HG02981 (cell line): ENCODE measurements around the gene TDRD12.
"Not testable (repeated sequence)": the region's sequence is repeated elsewhere in the genome, so short reads cannot be mapped to it uniquely, and the experiment has no call there.

ENCODE experiments used
- ATAC-seq: cut with Tn5 transposase; IDR thresholded peaks from one replicate; pipeline ENCODE4 v1.9.1; 2021; ENCODE audit warnings: mild to moderate bottlenecking, moderate library complexity; ENCODE audit not compliant: unreplicated experiment

Gene TDRD12

DNA sequence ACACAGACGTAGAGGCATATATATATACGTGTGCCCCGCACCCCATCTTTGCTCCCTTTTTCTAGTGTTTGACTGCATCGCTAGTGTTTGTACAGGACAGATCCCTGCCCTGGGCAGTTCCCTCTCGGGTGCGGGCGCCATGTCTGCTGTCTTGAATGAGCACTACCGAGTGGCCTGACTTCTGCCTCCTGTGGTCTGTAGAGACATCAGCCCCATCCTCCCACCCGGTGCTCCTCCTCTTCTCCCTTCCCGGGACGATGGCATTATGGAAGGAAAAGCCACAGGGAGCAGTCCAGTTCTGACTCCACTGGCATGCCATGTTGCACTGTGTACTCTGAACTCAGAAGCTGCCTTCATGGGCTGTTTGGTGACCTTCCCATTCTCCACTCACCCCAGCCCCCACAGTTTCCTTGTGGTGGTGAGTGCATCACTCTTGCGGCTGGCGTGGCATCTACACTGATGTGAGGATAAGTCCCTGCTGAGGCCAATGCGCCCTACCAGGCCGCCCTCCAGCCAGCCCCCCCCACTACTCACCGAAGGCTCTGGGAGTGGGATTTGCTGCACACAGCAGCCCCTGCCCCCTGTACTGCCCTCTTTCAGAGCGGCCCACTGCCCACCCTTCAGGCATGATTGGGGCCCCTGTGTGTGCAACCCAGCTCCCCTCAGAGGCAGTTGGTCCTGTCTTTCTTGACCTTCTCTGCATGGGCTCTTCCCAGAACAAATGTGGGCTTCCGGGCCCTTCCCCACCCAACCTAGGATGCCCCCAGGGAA is 25.2 kb downstream of the TDRD12 start:
- ATAC-seq, result no peak

GRCh38 chr19:32745594-32746251 is 26.2 kb downstream of the TDRD12 start:
- not testable (repeated sequence) for ATAC-seq

DNA sequence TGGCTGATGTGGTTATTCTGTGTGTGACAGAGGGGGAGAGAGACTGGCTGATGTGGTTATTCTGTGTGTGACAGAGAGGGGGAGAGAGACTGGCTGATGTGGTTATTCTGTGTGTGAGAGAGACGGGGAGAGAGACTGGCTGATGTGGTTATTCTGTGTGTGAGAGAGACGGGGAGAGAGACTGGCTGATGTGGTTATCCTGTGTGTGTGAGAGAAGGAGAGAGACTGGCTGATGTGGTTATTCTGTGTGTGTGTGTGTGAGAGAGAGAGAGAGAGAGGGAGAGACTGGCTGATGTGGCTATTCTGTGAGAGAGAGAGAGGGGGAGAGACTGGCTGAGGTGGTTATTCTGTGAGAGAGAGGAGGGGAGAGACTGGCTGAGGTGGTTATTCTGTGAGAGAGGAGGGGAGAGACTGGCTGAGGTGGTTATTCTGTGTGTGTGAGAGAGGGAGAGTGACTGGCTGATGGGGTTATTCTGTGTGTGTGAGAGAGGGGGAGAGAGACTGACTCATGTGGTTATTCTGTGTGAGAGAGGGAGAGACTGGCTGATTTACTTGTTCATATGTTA is 27.1 kb downstream of the TDRD12 start:
- not testable (repeated sequence) for ATAC-seq

- ATAC-seq, result no peak
These were observed 28.9 kb downstream of the TDRD12 start for GRCh38 chr19:32748497-32748896.

DNA sequence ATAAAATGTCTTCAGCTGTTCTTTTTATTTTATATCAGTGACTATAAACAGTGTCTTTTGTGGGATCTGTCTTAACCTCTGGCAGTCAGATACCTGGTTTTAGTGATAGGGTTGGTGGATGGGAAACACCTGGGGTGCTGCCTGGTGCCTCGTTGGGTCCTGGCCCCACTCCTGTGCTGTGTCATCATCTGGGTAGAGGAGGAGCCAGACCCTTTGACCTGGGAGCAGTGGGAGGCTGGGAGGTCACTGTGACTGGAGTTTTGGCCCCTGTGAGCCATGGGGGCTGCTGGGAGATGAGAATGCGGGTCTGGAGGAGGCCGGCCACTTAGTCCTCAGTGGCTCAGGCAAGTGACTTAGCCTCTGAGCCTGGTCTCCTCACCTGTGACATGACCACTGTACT is 29.4 kb downstream of the TDRD12 start:
- ATAC-seq, result no peak

DNA sequence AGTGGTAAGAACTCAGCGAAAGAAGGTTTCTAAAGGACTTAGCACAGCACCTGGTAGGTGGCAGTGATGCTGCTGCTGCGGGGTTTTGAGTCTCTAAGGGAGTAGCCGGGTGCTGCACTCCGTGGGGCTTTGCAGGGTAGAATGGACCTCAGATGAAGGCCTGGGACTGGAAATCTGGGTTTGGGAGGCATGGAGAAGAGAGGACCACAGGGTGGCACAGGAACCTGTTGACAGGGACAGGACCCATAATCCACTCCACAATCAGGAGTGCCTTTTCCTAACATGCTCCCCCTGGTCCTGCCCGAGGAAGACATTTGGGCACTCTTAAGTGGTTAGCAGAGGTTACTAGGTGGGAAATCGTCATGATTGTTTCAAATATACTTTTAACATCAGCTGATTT is 29.8 kb downstream of the TDRD12 start:
- no peak for ATAC-seq

- no peak for ATAC-seq
These were observed 31.0 kb downstream of the TDRD12 start for GRCh38 chr19:32750441-32751055.

- ATAC-seq, result no peak
These were observed 31.5 kb downstream of the TDRD12 start for GRCh38 chr19:32751066-32751465.

DNA sequence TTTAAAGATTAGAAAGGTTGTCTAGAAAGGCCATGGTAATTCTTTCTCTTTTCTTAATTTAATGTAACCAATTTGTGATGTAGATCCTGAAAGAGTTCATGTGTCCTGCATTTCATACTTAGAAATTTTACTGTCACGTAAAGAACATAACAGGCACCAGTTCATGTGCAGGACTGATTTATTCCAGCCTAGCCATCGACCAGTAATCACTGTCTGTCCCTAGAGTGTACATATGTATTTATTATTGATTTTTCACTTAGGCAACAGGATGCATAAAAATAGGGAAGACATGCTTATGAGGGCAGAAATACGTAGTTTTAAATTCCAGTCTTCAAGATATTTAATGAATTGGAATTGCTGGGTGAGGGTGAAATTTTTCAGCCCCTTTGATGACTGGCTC is 37.6 kb downstream of the TDRD12 start:
- ATAC-seq, result no peak

GRCh38 chr19:32765365-32765764 is 45.8 kb downstream of the TDRD12 start:
- ATAC-seq, result not testable (repeated sequence)

- no peak for ATAC-seq
These were observed 48.5 kb downstream of the TDRD12 start for GRCh38 chr19:32767951-32768679.

DNA sequence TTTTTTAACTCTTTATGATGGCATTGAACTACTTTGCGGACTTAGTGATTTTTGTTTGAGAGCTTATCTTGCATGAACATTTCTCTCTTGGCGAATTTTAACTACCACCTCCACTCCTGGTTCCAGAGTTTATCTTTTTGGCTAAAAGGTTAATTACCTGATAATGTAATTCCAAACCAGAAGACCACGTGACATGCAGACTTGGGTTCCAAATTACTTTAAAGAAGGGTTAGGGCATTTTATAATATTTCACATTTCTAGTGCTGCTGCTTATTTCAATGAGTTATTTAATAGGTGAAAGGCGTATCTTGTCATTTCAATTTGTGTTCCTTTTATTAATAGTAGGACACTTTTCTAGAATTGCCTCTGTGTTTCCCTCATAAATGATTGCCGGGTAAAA is 52.0 kb downstream of the TDRD12 start:
- no peak for ATAC-seq

DNA sequence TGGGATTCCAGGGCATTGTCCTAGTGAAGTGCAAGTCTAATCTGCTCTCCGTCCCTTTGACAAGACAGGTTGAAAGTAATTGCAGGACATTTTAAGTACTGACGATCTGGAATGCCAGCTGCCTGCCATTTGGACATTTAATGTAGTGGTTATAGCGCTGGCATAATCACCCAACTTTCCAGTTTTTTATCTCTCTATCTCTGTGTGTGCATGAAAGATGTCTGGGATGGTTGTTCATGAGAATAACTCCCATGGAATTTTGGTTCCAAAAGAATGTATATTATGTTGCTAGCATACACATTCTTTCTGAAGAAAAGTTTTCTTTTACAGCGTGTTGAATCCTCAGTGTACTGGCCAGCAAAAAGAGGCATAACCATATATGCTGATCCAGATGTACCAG is 53.6 kb downstream of the TDRD12 start:
- ATAC-seq, result no peak

DNA sequence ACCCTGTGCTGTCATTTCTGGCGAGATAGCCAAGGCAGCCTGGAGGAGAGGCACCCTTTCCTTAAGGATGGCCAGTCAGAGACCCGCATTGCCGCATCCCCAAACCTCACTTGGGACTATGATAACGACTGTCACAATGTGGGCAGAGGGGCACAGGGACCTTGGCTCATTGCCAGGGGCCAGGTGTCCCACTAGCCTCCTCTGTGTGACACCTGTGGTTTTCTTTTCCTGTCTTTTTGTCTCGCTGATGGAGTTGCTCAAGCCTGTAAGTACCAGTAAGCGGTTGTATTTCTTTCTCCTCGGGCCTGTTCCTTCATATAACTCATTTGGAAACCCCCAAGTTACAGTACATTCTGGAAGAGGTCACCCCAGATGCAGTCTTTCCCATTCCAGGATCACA is 59.5 kb downstream of the TDRD12 start:
- no peak for ATAC-seq

DNA sequence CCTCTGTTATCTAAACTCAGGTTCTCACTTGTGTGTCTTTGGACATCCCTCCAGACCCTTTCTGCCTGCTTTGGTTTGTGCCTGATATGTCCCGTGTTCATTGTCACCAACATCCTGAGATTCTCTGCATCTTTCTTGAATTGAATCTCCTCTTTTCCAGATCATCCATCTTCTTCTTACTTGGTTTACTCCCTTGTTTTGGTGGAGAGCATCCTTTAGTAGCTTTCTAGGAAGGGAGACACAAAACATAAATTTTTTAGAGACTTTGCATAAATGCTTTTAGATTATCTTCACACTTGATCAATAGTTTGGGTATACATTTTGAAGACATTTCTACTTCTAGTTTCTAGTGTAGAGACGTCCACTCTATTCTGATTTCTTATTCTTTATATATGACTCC is 61.7 kb downstream of the TDRD12 start:
- ATAC-seq, result no peak

DNA sequence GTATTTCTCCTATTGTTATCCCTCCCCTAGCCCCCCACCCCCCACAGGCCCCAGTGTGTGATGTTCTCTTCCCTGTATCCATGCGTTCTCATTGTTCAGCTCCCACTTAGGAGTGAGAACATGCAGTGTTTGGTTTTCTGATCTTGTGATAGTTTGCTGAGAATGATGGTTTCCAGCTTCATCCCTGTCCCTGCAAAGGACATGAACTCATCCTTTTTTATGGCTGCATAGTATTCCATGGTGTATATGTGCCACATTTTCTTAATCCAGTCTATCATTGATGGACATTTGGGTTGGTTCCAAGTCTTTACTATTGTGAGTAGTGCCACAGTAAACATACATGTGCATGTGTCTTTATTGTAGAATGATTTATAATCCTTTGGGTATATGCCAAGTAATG is 62.5 kb downstream of the TDRD12 start:
- not testable (repeated sequence) for ATAC-seq

- not testable (repeated sequence) for ATAC-seq
These were observed 67.7 kb downstream of the TDRD12 start for GRCh38 chr19:32787161-32787813.

- ATAC-seq, result not testable (repeated sequence)
These were observed 68.3 kb downstream of the TDRD12 start for GRCh38 chr19:32787895-32788294.

GRCh38 chr19:32789429-32789828 is 69.9 kb downstream of the TDRD12 start:
- no peak for ATAC-seq

DNA sequence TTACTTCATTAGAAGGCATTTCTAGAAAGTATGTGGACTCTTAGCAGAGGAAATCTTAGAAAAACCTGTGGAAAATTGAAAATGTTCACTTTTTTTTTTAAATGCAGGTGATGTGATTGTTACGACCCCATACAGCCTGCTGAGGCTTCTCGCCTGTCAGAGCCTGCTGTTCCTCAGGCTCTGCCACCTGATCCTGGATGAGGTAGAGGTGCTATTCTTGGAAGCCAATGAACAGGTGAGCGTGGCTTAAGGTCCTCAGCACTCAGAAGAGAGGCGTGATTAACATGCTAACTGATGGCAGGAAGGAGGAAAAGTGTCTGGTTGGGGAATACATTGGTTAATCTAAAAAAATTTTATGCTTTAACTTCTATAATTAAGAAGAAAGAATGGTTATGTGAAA is 78.6 kb downstream of the TDRD12 start:
- no peak for ATAC-seq

DNA sequence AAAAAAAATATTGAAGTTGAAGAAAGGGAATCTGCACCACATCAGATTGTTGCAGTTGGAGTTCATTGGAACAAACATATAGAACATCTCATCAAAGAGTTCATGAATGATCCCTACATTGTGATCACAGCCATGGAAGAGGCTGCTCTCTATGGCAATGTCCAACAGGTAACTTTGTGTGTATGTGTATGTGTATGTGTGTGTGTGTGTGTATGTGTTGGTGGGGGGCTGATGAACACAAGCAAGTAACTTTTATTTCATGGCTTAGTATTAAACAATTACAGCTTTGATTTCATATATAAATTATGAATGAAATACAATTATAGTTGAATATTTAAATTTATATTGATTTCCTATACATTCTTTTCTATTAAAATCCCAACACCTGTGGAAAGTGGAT is 80.6 kb downstream of the TDRD12 start:
- ATAC-seq, result no peak
